Hepatocyte (in vitro differentiated cells): ENCODE data around the gene UMAD1.

Experiments used
- CTCF ChIP-seq: fragments of 200-600 bp; sonication (generic); IDR thresholded peaks from 2 replicates; pipeline ENCODE4 v1.5.1; 2016; ENCODE audit warnings: antibody characterized with exemption, mild to moderate bottlenecking; ENCODE audit not compliant: poor library complexity
- EZH2 ChIP-seq: fragments of 200-600 bp; sonication (generic); IDR thresholded peaks from 2 replicates; pipeline ENCODE4 v1.6.1; 2016; ENCODE audit warnings: antibody characterized with exemption, mild to moderate bottlenecking, borderline replicate concordance
- EZH2phosphoT487 ChIP-seq: fragments of 200-600 bp; sonication (generic); IDR thresholded peaks from one replicate; pipeline ENCODE4 v1.6.1; 2018; ENCODE audit warnings: antibody characterized with exemption, mild to moderate bottlenecking, low read depth, moderate library complexity; ENCODE audit not compliant: unreplicated experiment, severe bottlenecking

- TF ChIP-seq CTCF (no peak), EZH2phosphoT487 (no peak), EZH2 (no peak)
These were observed 7.0 kb downstream of the UMAD1 start for GRCh38 chr7:7647495-7648036.
